Astrocyte (in vitro differentiated cells and primary cell): ENCODE data around the gene TNKS1BP1. TPM values are rescaled to one million over a fixed set of nuclear protein-coding genes. Genes with fewer than 3 reads are reported as not detected.

Source experiments
- DNase-seq: peaks from one replicate; pipeline ENCODE4 v3.0.0-alpha.2; 2010; ENCODE audit warnings: low read depth
- FAIRE-seq: peaks from 2 replicates; lab custom pipeline; 2011; peaks lifted over from hg19 to GRCh38; lab: Jason Lieb, UNC
- H2AFZ ChIP-seq: 2 replicates; pipeline ENCODE4 v1.6.0; 2012; ENCODE audit warnings: low read depth, low read length, inconsistent platforms
- H3K27ac ChIP-seq: 2 replicates; pipeline ENCODE4 v1.5.1; 2011; ENCODE audit warnings: low read depth, low read length, inconsistent platforms
- H3K27me3 ChIP-seq: 2 replicates; pipeline ENCODE4 v1.6.0; 2011; ENCODE audit warnings: low read length, inconsistent platforms; ENCODE audit not compliant: insufficient read depth
- H3K36me3 ChIP-seq: 2 replicates; pipeline ENCODE4 v1.5.1; 2011; ENCODE audit warnings: low read length, inconsistent platforms; ENCODE audit not compliant: insufficient read depth
- H3K4me1 ChIP-seq: 2 replicates; pipeline ENCODE4 v1.5.1; 2011; ENCODE audit warnings: low read length, inconsistent platforms; ENCODE audit not compliant: insufficient read depth
- H3K4me2 ChIP-seq: 2 replicates; pipeline ENCODE4 v1.6.0; 2012; ENCODE audit warnings: low read length, inconsistent platforms
- H3K4me3 ChIP-seq: 2 replicates; pipeline ENCODE4 v1.5.1; 2011; ENCODE audit warnings: low read depth, mild to moderate bottlenecking, low read length, inconsistent platforms; ENCODE audit not compliant: insufficient read depth
- H3K79me2 ChIP-seq: 2 replicates; pipeline ENCODE4 v1.6.0; 2012; ENCODE audit warnings: mild to moderate bottlenecking, low read length, inconsistent platforms; ENCODE audit not compliant: insufficient read depth
- H3K9ac ChIP-seq: 2 replicates; pipeline ENCODE4 v1.6.0; 2012; ENCODE audit warnings: mild to moderate bottlenecking, low read length, inconsistent platforms
- H3K9me3 ChIP-seq: 2 replicates; pipeline ENCODE4 v1.5.1; 2012; ENCODE audit warnings: low read depth, mild to moderate bottlenecking, low read length, inconsistent platforms; ENCODE audit not compliant: insufficient read depth
- H4K20me1 ChIP-seq: 2 replicates; pipeline ENCODE4 v1.6.0; 2012; ENCODE audit warnings: low read length, inconsistent platforms; ENCODE audit not compliant: insufficient read depth
- H3K27ac Mint-ChIP-seq: one replicate; pipeline ENCODE4 v1.8.0; 2021; ENCODE audit warnings: mild to moderate bottlenecking, mixed read lengths; ENCODE audit not compliant: unreplicated experiment
- H3K27me3 Mint-ChIP-seq: one replicate; pipeline ENCODE4 v1.8.0; 2021; ENCODE audit warnings: low read depth, mixed read lengths; ENCODE audit not compliant: unreplicated experiment
- H3K36me3 Mint-ChIP-seq: one replicate; pipeline ENCODE4 v1.8.0; 2021; ENCODE audit warnings: low read depth, mixed read lengths; ENCODE audit not compliant: unreplicated experiment
- H3K4me1 Mint-ChIP-seq: one replicate; pipeline ENCODE4 v1.8.0; 2021; ENCODE audit warnings: low read depth, mixed read lengths; ENCODE audit not compliant: unreplicated experiment
- H3K4me3 Mint-ChIP-seq: one replicate; pipeline ENCODE4 v1.8.0; 2021; ENCODE audit warnings: mild to moderate bottlenecking, moderate library complexity, mixed read lengths; ENCODE audit not compliant: unreplicated experiment
- H3K9me3 Mint-ChIP-seq: one replicate; pipeline ENCODE4 v1.8.0; 2021; ENCODE audit warnings: mild to moderate bottlenecking, mixed read lengths; ENCODE audit not compliant: unreplicated experiment
- EZH2 ChIP-seq: IDR thresholded peaks from 2 replicates; pipeline ENCODE4 v1.6.1; 2012; ENCODE audit warnings: mild to moderate bottlenecking, low read length, inconsistent platforms; ENCODE audit not compliant: insufficient read depth
- total RNA-seq: library from RNA; stranded (reverse); gene quantifications from 2 replicates; pipeline ENCODE4 v1.2.1, GENCODE V29; 2021
- TF ChIP-seq, protein P1 (sequence below): IDR thresholded peaks from 2 replicates; pipeline ENCODE4 v1.5.1; 2011; ENCODE audit warnings: low read depth, mild to moderate bottlenecking, inconsistent platforms, low read length, moderate library complexity; ENCODE audit not compliant: insufficient read depth

The TNKS1BP1 gene
- total RNA-seq, 1 donor from 2014 or later, result 149 TPM

- peak overlapping the region; percentile 24 for H3K27ac ChIP-seq
- Mint-ChIP-seq H3K9me3 (no peaks in the 10 kb centered on the region), H3K4me3 (no peak overlapping the region), H3K27me3 (no peaks in the 10 kb centered on the region), H3K4me1 (peaks cover 46% of the 10 kb centered on the region), H3K27ac (peak overlapping the region; percentile 3), H3K36me3 (peaks cover 1% of the 10 kb centered on the region)
- DNase-seq, result peak; percentile 76
- H3K4me3 ChIP-seq, result no peak overlapping the region
- TF ChIP-seq, protein P1, sequence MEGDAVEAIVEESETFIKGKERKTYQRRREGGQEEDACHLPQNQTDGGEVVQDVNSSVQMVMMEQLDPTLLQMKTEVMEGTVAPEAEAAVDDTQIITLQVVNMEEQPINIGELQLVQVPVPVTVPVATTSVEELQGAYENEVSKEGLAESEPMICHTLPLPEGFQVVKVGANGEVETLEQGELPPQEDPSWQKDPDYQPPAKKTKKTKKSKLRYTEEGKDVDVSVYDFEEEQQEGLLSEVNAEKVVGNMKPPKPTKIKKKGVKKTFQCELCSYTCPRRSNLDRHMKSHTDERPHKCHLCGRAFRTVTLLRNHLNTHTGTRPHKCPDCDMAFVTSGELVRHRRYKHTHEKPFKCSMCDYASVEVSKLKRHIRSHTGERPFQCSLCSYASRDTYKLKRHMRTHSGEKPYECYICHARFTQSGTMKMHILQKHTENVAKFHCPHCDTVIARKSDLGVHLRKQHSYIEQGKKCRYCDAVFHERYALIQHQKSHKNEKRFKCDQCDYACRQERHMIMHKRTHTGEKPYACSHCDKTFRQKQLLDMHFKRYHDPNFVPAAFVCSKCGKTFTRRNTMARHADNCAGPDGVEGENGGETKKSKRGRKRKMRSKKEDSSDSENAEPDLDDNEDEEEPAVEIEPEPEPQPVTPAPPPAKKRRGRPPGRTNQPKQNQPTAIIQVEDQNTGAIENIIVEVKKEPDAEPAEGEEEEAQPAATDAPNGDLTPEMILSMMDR, result no peak
- no peak for TF ChIP-seq EZH2
- H3K9me3 ChIP-seq, result no peaks in the 10 kb centered on the region
- H3K36me3 ChIP-seq, result no peaks in the 10 kb centered on the region
- H3K79me2 ChIP-seq, result no peaks in the 10 kb centered on the region
- no peaks in the 10 kb centered on the region for H3K27me3 ChIP-seq
- FAIRE-seq, result peak; percentile 75
- peak overlapping the region; percentile 72 for H3K4me2 ChIP-seq
- no peak overlapping the region for H2AFZ ChIP-seq
- H3K9ac ChIP-seq, result no peak overlapping the region
- no peaks in the 10 kb centered on the region for H4K20me1 ChIP-seq
- peaks cover 54% of the 10 kb centered on the region for H3K4me1 ChIP-seq
Measured at GRCh38 chr11:57290288-57290687, 34.5 kb downstream of the TNKS1BP1 start.

DNA sequence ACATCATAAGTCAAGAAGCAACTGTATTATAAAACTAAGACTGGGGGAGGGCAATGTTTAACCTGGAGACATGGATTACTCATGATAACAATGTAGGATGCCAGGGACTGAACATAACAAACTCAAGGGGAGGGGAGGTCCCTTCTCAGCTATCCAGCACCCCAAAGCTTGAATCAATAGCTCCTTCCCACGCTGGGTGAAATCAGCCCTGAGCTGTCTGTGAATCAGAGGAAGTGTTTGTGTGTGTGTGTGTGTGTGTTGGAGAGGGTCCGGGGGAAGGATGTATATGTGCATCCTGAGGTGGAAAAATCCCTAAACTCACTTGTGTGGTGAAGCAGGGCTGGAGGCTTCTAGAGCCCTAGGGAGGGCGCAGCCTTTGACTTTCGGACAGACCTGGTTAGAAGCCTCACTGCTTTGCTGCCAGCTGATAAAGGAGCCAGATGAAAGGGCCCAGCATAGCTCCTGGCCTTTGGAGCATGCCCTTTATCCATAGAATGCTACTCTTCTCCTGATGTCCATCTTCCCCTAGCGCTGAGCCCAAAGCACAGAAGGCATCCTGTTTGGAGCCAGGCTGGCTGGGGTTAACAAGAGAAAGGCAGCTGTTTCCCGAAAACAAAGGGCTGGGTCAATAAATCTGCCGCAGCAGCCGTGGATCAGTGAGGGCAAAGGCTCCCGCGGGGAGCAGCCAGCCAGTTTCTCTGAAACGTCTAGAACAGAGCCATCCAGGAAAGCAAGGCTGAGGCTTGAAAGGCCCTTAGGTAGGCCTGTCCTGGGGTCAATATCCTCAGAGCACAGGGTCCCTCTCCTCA is 35.8 kb downstream of the TNKS1BP1 start:
- Histone ChIP-seq H3K4me3 (no peak overlapping the region), H2AFZ (peak overlapping the region; percentile 13), H3K4me1 (peaks cover 42% of the 10 kb centered on the region), H4K20me1 (no peaks in the 10 kb centered on the region), H3K9me3 (no peaks in the 10 kb centered on the region), H3K4me2 (peak overlapping the region; percentile 72), H3K9ac (peak overlapping the region; percentile 60), H3K27me3 (no peaks in the 10 kb centered on the region), H3K79me2 (no peaks in the 10 kb centered on the region), H3K27ac (peak overlapping the region; percentile 64), H3K36me3 (no peaks in the 10 kb centered on the region)
- H3K9me3 Mint-ChIP-seq, result no peaks in the 10 kb centered on the region
- peak overlapping the region; percentile 15 for H3K4me3 Mint-ChIP-seq
- H3K36me3 Mint-ChIP-seq, result no peaks in the 10 kb centered on the region
- FAIRE-seq (peak; percentile 90), DNase-seq (peak; percentile 91)
- H3K4me1 Mint-ChIP-seq, result peaks cover 43% of the 10 kb centered on the region
- TF ChIP-seq, protein P1, result no peak
- TF ChIP-seq EZH2, result no peak
- peak overlapping the region; percentile 89 for H3K27ac Mint-ChIP-seq
- no peaks in the 10 kb centered on the region for H3K27me3 Mint-ChIP-seq

- no peaks in the 10 kb centered on the region for H3K36me3 Mint-ChIP-seq
- H3K9me3 ChIP-seq, result no peaks in the 10 kb centered on the region
- peak overlapping the region; percentile 64 for H3K27ac ChIP-seq
- FAIRE-seq (no peak), DNase-seq (no peak)
- H3K4me3 ChIP-seq, result no peak overlapping the region
- H3K9ac ChIP-seq, result peak overlapping the region; percentile 60
- H3K4me1 ChIP-seq, result peaks cover 32% of the 10 kb centered on the region
- no peaks in the 10 kb centered on the region for H3K79me2 ChIP-seq
- TF ChIP-seq EZH2, result no peak
- TF ChIP-seq, protein P1, result no peak
- no peaks in the 10 kb centered on the region for H3K27me3 Mint-ChIP-seq
- no peak overlapping the region for H3K4me2 ChIP-seq
- no peak overlapping the region for H2AFZ ChIP-seq
- H3K27me3 ChIP-seq, result no peaks in the 10 kb centered on the region
- peaks cover 35% of the 10 kb centered on the region for H3K4me1 Mint-ChIP-seq
- H3K27ac Mint-ChIP-seq, result peak overlapping the region; percentile 15
- H3K9me3 Mint-ChIP-seq, result no peaks in the 10 kb centered on the region
- H4K20me1 ChIP-seq, result no peaks in the 10 kb centered on the region
- no peak overlapping the region for H3K4me3 Mint-ChIP-seq
- no peaks in the 10 kb centered on the region for H3K36me3 ChIP-seq
Measured at GRCh38 chr11:57287884-57288283, 36.9 kb downstream of the TNKS1BP1 start.
